Tibial nerve (tissue), 4 donors: ENCODE data around the gene SNAP91. TPM values are rescaled to one million over a fixed set of nuclear protein-coding genes. Genes with fewer than 3 reads are reported as not detected.

Experiments used
- DNase-seq, 2 donors: peaks; one replicate each; pipeline ENCODE4 v3.0.0-alpha.2; 2019; ENCODE audit warnings: low spot score in 2 of 2
- H3K27ac ChIP-seq, 4 donors: fragments of 200-600 bp; sonication (generic) in 3 of 4; one replicate each; pipeline ENCODE4 v1.5.1; 2017 to 2019; ENCODE audit warnings: mild to moderate bottlenecking in 1 of 4
- H3K27me3 ChIP-seq, 2 donors: fragments of 200-600 bp; sonication (generic) in 1 of 2; one replicate each; pipeline versions ENCODE4 v1.5.1 to v1.6.0; 2017 to 2019
- H3K36me3 ChIP-seq, 3 donors: fragments of 200-600 bp; sonication (generic); one replicate each; pipeline ENCODE4 v1.5.1; 2018 to 2019
- H3K4me1 ChIP-seq, 4 donors: fragments of 200-600 bp; sonication (generic) in 3 of 4; one replicate each; pipeline ENCODE4 v1.5.1; 2017 to 2019
- H3K4me3 ChIP-seq, 4 donors: fragments of 200-600 bp; sonication (generic) in 3 of 4; one replicate each; pipeline ENCODE4 v1.5.1; 2017 to 2019; ENCODE audit warnings: mild to moderate bottlenecking in 1 of 4, moderate library complexity in 1 of 4
- H3K9me3 ChIP-seq, 4 donors: fragments of 200-600 bp; sonication (generic) in 3 of 4; one replicate each; pipeline ENCODE4 v1.5.1; 2017 to 2019
- EP300 ChIP-seq, 2 donors: sonication (generic); formaldehyde crosslinking; IDR thresholded peaks; one replicate each; pipeline ENCODE4 v1.6.1; 2017; ENCODE audit warnings: antibody characterized with exemption in 2 of 2, mild to moderate bottlenecking in 1 of 2
- POLR2A ChIP-seq, 2 donors: fragments of 450-650 bp; IDR thresholded peaks; one replicate each; pipeline ENCODE4 v1.6.1; 2017; ENCODE audit warnings: antibody characterized with exemption in 2 of 2, mild to moderate bottlenecking in 2 of 2, moderate library complexity in 2 of 2
- WGBS, 2 donors: methylation state at CpG; one replicate each; pipeline ENCODE4 v1.1.5; 2018; 5-methylcytosine and 5-hydroxymethylcytosine counted together
- total RNA-seq, 4 donors: library from RNA; depleted of rRNA; stranded (reverse); fragments of >200 nt; gene quantifications; one replicate each; pipeline ENCODE4 v1.1.0, GENCODE V29; 2016
- TF ChIP-seq, protein P1 (sequence below), 5 experiments: fragments of 200-600 bp in 3 of 5; fragments of 450-650 bp in 2 of 5; sonication (generic) in 3 of 5; IDR thresholded peaks; one replicate each; pipeline ENCODE4 v1.5.1; 2016 to 2019; ENCODE audit warnings: antibody characterized with exemption in 5 of 5, mild to moderate bottlenecking in 3 of 5, moderate library complexity in 2 of 5

The SNAP91 gene
- total RNA-seq, 4 donors from 2014 or later, result 0.42 to 4.3 (median 0.90) TPM; not detected in 1

DNA sequence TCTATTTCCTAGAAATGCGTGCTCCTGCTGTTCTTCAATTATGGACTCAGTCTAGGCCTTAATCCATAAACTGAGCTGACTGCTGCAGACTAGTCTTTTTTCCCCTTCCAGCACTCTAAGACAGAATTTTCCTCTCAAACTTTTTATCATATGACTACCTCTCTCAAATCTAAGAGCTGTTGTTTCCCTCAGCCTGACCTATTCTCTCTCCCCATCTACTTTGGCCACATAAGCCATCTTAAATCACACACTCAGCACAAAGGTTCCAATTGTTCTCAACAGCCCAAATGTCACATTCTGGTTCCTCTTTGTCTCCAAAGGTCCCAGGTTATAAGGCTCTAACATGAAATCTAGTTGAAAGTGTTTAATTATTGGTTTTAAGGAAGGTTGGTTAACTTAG, 111.4 kb downstream of the SNAP91 start:
- no peaks in the 10 kb centered on the region for H3K36me3 ChIP-seq
- 80 to 88% methylated on average over 1 of the region's 1 CpG for WGBS, 2 donors
- no peak overlapping the region for H3K27ac ChIP-seq
- no peaks in the 10 kb centered on the region for H3K9me3 ChIP-seq
- H3K4me3 ChIP-seq, result no peak overlapping the region
- no peaks in the 10 kb centered on the region for H3K27me3 ChIP-seq
- TF ChIP-seq POLR2A (IDR thresholded peaks at IDR 0.05) (no peak), EP300 (IDR thresholded peaks at IDR 0.05) (no peak)
- TF ChIP-seq, protein P1, sequence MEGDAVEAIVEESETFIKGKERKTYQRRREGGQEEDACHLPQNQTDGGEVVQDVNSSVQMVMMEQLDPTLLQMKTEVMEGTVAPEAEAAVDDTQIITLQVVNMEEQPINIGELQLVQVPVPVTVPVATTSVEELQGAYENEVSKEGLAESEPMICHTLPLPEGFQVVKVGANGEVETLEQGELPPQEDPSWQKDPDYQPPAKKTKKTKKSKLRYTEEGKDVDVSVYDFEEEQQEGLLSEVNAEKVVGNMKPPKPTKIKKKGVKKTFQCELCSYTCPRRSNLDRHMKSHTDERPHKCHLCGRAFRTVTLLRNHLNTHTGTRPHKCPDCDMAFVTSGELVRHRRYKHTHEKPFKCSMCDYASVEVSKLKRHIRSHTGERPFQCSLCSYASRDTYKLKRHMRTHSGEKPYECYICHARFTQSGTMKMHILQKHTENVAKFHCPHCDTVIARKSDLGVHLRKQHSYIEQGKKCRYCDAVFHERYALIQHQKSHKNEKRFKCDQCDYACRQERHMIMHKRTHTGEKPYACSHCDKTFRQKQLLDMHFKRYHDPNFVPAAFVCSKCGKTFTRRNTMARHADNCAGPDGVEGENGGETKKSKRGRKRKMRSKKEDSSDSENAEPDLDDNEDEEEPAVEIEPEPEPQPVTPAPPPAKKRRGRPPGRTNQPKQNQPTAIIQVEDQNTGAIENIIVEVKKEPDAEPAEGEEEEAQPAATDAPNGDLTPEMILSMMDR (IDR thresholded peaks at IDR 0.05), result no peak
- DNase-seq, result no peak
- H3K4me1 ChIP-seq, result no peaks in the 10 kb centered on the region

DNA sequence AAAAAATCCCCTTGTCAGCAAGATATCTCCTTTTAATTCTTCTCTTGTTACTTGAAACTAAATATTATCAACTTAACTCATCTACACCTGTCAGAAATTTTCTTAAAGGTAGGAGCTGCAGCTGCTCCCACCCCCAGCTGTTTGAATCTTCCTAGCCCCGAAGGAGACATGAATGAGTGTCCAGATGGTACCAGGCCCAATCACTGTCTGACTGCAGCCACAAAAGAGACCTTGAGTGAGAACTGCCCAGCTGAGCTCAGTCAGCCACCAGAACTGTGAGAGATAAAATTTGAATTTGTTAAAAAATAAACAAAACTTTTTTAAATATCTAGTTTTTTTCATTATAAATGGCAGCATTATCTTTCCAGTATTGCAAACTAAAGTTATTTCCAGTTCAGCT, 111.8 kb downstream of the SNAP91 start:
- TF ChIP-seq EP300 (IDR thresholded peaks at IDR 0.05) (no peak), POLR2A (IDR thresholded peaks at IDR 0.05) (no peak)
- TF ChIP-seq, protein P1 (IDR thresholded peaks at IDR 0.05), result no peak
- H3K4me1 ChIP-seq, result no peaks in the 10 kb centered on the region
- no peak overlapping the region for H3K27ac ChIP-seq
- no peaks in the 10 kb centered on the region for H3K9me3 ChIP-seq
- no peak overlapping the region for H3K4me3 ChIP-seq
- 26 to 27% methylated on average over 1 of the region's 1 CpG for WGBS, 2 donors
- no peak for DNase-seq
- no peaks in the 10 kb centered on the region for H3K36me3 ChIP-seq
- no peaks in the 10 kb centered on the region for H3K27me3 ChIP-seq

DNA sequence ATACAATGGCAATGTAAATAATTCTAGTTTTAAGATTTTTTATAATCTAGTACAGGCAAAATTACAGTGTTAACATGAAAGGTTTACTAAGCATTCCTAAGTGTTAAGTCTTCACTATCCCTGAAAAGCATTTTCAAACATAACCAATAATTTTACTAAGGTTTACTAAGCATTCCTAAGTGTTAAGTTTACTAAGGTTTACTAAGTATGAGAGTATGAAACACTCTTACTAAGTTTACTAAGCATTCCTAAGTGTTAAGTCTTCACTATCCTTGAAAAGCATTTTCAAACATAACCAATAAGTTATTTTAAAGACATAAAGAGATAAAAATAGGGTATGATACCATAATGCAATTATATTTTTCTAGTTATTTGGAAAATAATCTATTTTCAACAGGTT, 114.0 kb downstream of the SNAP91 start:
- H3K27me3 ChIP-seq, result no peaks in the 10 kb centered on the region
- TF ChIP-seq, protein P1 (IDR thresholded peaks at IDR 0.05), result no peak
- TF ChIP-seq POLR2A (IDR thresholded peaks at IDR 0.05) (no peak), EP300 (IDR thresholded peaks at IDR 0.05) (no peak)
- H3K4me1 ChIP-seq, result no peaks in the 10 kb centered on the region
- no peak for DNase-seq
- no peak overlapping the region for H3K27ac ChIP-seq
- no peak overlapping the region for H3K4me3 ChIP-seq
- H3K36me3 ChIP-seq, result no peaks in the 10 kb centered on the region
- no peaks in the 10 kb centered on the region for H3K9me3 ChIP-seq

DNA sequence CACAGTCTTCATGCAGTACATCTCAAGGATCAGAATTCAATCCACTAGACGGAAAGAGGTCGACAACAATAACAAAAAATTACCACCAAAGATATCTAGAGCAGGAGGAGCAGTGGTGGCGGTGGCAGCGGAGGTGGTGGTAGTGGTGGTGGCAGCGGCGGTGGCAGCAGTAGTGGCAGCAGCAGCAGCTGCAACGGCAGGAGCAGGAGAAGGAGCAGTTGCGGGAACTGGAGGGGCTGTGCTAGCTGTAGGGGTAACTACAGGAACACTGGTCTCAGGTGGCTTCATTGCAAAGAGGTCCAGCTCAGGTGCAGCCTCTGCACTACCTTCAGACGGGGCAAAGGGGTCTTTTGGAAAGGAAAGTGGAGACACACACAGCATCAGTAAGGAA, 115.5 kb downstream of the SNAP91 start:
- H3K27ac ChIP-seq, result no peak overlapping the region
- H3K36me3 ChIP-seq, result no peaks in the 10 kb centered on the region
- TF ChIP-seq, protein P1 (IDR thresholded peaks at IDR 0.05), result no peak
- no peak for TF ChIP-seq EP300 (IDR thresholded peaks at IDR 0.05)
- no peak for TF ChIP-seq POLR2A (IDR thresholded peaks at IDR 0.05)
- no peak for DNase-seq
- no peaks in the 10 kb centered on the region for H3K27me3 ChIP-seq
- H3K9me3 ChIP-seq, result no peaks in the 10 kb centered on the region
- H3K4me1 ChIP-seq, result no peaks in the 10 kb centered on the region
- no peak overlapping the region for H3K4me3 ChIP-seq
- WGBS, 2 donors, result 90 to 91% methylated on average over 9 of the region's 9 CpGs

DNA sequence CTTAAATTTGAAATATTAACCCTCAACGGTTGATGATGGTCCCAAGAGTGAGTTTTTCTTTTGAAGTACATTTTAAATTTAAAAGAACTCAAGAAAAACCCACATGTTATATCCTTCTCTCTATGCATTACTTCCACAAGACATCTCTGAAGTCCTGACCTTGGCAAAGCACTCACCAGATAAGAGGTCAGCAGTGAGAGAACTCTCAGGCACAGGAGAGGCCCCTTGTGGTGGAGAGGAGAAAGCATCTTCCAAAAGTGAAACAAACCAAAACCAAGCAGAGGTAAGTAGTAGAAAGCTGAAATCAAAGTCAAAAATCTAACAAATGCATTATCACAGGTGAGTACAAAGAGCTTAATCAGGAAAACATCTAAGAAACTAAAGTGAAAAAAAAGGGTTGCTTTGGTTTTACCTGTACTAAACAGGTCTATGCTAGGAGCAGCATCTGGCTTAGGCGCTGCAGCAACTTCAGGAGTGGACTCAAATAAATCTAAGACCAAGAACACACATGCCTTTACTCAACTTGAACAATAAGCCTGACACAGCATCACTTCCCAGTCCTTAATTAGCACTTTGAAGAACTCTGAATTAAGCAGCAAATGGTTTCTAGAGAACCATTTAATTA, 116.0 kb downstream of the SNAP91 start:
- Histone ChIP-seq H3K4me3 (no peak overlapping the region), H3K27ac (no peak overlapping the region), H3K27me3 (no peaks in the 10 kb centered on the region), H3K36me3 (no peaks in the 10 kb centered on the region), H3K9me3 (no peaks in the 10 kb centered on the region), H3K4me1 (no peaks in the 10 kb centered on the region)
- DNase-seq, result no peak
- 66 to 70% methylated on average over 2 of the region's 2 CpGs for WGBS, 2 donors
- TF ChIP-seq, protein P1 (IDR thresholded peaks at IDR 0.05), result no peak
- TF ChIP-seq POLR2A (IDR thresholded peaks at IDR 0.05), result no peak
- TF ChIP-seq EP300 (IDR thresholded peaks at IDR 0.05), result no peak
